GM19455 (cell line): Measurements from ENCODE around the gene TBC1D22A.
"Not testable (repeated sequence)": the region's sequence is repeated elsewhere in the genome, so short reads cannot be mapped to it uniquely, and the experiment has no call there.

Experiments used
- ATAC-seq: cut with Tn5 transposase; IDR thresholded peaks from one replicate; pipeline ENCODE4 v1.9.1; 2021; ENCODE audit not compliant: unreplicated experiment

The TBC1D22A gene

GRCh38 chr22:46773076-46773475 lies 10.6 kb downstream of the TBC1D22A start:
- no peak for ATAC-seq

DNA sequence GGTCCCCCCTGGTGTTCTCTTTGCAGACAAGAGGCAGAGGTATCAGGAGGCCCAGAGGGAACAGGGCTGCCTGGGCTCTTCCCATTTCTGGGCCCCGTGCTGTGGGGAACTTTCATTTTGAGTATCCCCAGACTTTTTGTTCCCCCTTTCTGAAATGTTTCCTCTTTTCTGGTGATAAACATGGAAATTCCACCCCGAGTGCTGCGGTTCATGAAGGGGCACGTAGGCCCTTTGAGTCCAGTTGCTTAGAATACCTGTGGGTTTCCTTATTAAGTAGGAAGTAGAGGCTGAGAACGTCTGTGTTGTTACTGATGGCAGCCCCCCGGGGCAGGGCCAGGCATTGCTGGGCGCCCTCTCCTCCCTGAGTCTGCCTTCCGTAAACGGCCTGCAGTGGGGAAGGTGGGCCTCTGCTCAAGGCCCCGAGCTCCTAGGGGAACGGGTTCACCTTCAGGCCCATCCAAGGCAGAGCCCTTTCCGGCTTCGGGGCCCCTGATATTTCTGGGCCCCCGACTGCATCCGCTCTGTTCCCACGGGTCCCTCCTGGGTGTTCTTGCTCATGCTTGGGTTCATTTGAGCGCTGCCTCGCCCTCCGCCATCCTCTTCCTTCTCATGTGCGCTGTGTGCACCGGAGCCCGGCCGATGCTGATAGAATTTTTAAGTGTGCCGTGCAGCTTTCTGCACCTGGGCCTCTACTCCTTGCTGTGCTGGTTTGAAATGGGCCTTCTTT lies 12.0 kb downstream of the TBC1D22A start:
- ATAC-seq: peak; percentile 35

DNA sequence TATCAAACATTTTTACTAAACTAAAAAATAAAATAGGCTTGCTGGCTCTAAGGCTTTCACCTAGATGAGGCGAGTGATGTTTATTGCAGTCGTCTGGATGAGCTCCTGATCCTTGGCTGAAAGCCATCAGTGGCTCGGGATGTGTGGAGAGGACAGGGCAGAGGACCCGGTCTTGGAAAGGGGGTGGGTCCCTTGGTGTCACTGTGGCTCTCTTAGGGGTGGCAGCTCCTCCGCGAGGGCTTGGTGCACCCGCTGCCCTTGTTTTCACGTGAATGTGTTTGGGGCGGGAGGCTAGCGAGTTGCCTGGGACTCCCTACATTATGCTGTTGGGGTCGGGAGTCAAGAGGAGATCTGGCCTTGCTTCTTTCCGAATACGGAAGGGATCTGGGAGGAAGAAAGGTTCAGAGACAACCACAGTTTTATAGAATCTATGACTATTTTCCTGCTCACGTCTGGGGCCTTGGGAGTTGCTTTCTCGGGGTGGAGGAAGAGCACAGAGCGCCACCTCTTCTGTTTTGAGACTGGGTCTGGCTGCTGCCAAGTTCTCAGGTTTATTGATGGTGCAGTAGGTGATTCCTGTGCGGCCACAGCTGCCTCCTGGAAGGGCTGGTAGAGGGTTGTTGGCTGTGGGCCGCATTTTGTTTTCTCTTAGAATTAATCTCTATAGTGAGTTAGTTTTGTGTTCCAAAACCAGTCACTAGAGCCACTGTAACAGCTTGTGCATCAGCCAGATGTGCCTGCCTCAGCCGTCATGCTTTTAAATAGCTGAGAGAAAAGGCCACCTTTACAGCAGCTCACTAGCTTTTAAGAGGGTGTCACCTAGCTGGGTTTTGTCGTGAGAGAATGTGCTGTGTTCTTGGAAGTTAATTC lies 12.8 kb downstream of the TBC1D22A start:
- no peak for ATAC-seq

DNA sequence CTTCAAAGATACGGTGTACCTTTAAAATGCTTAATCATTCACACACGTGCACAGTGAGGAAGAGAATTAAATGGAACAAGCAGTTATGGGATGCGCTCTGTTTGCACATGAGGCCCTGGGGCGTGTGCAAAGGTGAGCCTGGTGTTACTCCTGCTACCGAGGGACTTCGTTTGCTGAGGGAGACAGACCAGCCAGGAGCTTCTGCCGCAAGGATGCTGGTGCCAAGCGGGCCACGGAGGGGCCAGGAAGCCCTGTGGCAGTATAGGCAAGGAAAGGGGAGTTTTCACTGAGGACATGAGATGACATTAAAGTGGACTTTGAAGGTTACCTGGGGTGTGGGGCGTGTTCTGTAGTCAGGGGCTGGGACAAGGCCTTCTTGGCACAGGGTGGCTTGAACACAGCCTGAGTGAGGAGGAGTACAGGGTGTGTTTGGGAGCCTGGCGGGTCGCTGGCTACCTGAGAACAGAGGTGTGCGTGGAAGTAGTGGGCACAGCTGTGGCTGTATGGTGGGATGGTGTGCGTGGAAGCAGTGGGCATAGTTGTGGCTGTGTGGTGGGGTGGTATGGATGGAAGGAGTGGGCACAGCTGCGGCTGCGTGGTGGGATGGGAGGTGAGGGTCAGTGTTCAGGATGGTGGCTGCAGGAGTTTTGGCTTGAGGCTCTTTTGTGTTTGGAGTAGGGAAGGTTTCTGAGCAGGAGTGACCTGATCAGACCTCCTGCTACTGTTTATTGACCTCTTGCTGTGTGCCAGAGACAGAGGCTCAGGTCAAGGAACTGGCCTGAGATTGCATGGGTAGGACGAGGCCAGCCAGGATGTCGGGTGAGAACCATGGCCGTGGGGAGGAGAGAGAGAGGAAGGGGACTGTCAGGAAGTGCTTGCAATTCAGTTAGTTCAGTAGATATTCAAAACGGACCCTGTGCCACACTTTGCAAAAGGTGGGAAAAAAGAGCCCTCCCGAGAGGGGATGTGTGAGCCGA lies 13.7 kb downstream of the TBC1D22A start:
- ATAC-seq: no peak

GRCh38 chr22:46776876-46777608 lies 14.6 kb downstream of the TBC1D22A start:
- no peak for ATAC-seq

- no peak for ATAC-seq
These were observed 15.1 kb downstream of the TBC1D22A start for GRCh38 chr22:46777609-46777970.

DNA sequence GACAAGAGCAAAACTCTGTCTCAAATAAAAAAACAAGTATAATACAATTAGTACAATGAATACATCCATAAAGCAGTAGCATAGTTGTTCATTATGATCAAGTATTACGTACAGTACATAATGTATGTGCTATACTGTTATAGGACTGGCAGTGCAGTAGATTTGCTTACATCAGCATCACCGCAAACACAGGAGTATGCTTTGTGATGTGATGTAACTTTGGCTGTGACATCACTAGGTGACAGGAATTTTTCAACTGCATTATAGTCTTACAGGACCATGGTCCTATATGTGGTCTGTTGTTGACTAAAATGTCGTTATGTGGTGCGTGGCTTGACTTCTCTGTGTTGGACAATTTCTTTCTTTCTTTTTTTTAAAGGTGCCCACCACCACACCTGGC lies 16.6 kb downstream of the TBC1D22A start:
- no peak for ATAC-seq

- no peak for ATAC-seq
These were observed 17.2 kb downstream of the TBC1D22A start for GRCh38 chr22:46779651-46780050.

DNA sequence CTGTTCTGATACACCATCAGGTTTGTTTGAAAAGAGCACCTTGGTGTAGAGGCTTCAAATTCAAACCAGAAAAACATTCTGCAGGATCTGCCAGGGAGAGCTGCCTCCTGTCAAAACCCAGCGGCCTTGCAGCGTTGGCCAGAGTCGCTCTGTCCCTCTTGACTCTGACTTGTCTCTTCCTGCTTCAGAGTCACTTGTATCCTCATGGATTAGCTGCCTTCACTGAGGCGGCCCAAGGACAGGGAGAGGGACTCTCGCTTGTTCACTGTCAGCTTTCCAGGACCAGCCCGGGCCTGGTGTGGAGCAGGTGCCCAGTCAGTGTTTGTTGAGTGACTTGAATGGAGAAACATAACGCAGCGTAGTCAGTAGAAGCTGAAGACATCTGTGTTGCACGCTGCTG lies 18.0 kb downstream of the TBC1D22A start:
- ATAC-seq: no peak

- ATAC-seq: no peak
These were observed 18.8 kb downstream of the TBC1D22A start for GRCh38 chr22:46781291-46781690.

DNA sequence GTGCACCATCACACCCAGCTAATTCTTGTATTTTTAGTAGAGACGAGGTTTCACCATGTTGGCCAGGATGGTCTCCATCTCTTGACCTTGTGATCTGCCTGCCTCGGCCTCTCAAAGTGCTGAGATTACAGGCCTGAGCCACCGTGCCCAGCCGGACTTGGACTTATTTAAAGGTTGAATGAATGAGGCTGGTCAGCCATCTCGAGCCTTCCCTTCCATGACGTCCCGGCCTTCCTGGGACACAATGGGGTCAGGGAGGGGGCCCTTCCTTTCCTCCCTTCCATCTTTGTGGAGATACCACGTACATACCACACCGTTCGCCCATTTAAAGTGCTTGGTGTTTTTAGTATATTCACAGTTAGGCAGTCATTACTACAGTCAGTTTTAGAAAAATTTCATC lies 19.8 kb downstream of the TBC1D22A start:
- ATAC-seq: not testable (repeated sequence)

DNA sequence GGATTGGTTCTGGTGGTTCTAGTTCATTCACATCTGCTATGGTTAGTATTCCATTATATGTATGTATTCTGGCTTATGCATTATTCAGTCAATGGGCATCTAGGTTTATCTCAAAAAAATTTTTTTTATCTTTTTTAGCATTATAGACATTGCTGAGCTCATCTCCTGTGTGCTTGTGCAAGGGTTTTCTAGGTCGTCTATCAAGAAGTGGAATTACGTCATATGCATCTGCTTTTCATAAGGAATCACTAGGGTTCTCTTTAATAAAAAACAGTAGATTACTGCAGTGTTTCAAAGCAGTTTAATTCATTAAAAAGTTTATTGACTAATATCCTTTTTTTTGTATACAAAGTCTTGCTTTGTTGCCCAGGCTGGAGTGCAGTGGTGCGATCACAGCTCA lies 21.3 kb downstream of the TBC1D22A start:
- ATAC-seq: no peak

DNA sequence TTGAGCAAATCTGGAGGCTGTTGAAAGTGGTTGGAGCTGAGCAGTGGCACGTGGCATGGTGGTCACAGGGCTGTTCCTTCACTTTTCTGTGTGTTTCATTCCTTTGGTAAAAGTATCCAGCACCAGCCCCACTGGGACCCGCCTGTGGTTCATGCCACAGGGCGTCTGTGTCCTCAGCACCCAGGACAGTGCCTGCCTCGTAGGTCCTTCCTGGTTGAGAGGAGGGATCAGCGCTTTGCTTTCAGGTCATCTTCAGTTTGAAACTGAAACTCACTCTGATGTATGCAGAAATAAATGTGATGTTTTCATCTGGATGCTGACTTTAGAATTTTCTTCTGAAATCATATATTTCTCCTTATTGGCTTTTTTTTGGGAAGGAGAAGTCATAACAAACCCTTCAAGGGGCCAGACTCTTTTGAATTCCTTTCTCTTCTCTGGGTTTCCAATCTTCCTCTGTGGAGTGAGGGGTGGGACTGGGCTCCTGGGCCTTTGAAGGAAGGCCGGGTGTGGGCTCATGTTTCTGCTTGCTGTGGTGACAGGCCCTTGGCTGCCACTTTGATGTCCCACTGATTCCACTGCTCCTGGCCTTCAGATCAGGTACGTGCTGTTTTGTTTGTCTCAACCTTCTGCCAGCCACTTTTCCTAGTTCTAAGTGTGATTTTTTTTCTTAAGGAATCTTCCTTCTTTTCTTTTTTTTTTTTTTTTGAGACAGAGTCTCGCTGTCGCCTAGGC lies 26.2 kb downstream of the TBC1D22A start:
- no peak for ATAC-seq

DNA sequence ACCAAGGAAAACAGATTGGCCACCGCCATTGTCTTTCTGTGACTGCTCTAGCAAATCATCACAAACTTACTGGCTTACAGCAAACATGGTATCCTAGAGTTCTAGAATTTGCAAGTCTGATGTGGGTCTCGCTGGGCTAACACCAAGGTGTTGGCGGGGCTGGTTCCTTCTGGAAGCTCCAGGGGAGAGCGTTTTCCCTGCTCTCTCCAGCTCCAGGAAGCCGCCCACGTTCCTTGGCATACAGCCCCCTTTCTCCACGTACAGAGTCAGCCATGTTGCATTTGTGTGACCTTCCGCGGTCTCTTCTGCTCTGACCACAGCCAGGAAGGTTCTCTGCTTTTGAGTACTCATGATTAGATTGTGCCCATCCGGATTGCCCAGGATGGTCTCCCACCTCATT lies 27.5 kb downstream of the TBC1D22A start:
- no peak for ATAC-seq

GRCh38 chr22:46791201-46791731 lies 28.8 kb downstream of the TBC1D22A start:
- ATAC-seq: no peak

DNA sequence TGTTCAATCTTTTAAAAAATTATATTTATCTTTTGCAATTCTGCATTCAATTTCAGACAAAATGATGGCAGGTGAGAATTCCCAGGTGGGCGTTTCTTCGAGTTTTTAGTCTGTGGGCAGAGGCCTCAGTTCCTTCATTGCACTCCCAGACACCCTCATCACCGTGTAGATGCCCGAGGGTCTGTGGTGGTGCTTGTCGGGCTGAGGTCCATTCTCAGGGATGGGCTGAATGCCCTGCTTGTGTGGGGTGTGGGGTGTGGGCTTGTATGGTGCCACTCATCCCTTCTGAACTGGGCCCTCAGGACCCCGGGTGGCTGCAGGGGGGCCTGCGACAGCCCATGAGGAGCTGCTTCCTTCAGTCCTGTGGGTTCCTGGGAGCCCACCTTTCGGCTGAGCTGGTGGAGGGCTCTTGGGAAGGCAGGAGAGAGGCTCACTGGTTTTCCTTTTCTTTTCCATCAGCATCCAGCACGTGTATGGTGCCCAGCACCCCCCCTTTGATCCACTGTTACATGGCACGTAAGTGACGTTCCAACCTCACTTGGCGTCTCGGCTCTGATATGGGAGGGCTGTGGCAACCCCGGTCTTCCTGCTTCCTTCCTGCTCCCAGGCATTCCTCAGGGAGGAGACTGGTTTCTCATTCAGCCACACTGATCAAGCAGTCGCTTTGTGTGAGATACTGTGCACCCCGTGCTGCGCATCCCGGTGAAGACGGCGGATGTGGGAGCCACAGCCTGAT lies 29.8 kb downstream of the TBC1D22A start:
- ATAC-seq: no peak

DNA sequence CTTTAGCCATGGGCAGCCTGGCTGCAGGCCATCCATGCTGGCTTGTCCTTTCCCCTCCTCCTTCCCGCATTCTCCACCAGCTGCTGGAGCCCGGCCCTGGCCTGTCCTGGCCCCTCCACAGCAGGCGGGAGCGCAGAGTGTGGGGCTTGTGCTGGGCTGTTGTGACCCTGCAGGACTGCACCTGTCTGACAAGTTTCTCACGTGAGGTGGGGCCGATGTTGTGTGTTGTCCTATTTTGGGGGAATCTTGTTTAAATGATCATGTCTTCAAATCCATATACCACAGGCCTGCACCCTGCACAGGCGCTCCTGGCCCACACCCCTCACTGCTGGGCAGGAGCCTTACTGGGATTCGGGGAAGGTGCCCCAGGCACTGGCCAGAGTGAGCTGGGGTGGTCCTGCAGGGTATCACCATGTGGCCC lies 30.4 kb downstream of the TBC1D22A start:
- no peak for ATAC-seq

DNA sequence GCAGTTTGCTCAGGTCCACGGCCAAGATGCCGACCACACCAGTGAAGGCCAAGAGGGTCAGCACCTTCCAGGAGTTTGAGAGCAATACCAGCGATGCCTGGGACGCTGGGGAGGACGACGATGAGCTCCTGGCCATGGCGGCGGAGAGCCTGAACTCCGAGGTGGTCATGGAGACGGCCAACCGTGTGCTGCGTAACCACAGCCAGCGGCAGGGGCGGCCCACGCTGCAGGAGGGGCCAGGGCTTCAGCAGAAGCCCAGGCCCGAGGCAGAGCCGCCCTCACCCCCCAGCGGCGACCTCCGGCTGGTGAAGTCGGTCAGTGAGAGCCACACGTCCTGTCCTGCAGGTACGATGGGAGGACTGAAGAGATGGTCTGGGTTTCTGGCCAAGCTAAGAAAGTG lies 31.0 kb downstream of the TBC1D22A start:
- ATAC-seq: no peak

DNA sequence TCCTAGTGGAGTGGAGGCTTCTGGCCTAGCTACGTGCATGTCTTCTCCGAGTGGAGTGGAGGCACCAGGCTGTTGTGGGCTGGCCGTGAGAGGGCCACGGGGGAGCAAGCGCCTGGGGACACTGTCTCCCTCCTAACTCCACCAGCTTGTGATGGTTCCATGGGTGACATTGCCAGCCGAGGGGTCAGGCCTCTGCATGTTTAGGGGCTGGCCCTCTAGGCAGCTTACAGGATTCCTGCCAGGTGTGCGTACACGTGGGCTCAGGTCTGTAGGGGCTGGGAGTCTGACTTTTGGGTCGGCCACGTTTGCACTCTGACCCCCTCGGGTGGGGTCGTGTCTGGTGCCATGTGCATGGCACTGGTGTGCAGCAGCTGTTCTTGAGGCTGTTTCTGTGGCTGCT lies 31.6 kb downstream of the TBC1D22A start:
- no peak for ATAC-seq
